Common myeloid progenitor, CD34-positive (primary cell): ENCODE measurements around the gene AFDN.

Experiments
- CTCF ChIA-PET: fragments of 350-600 bp; sonication (Branson Sonifier 250); formaldehyde crosslinking; loops from one replicate; lab custom pipeline; 2021; ENCODE audit warnings: antibody characterized with exemption; lab: Charles Lee
- POLR2A ChIA-PET: fragments of 350-600 bp; sonication (Branson Sonifier 250); formaldehyde crosslinking; loops from one replicate; lab custom pipeline; 2021; ENCODE audit warnings: antibody characterized with exemption; lab: Charles Lee
- DNase-seq, 3 donors: peaks; one replicate each; pipeline versions ENCODE4 v3.0.0 to v3.0.0-alpha.2; 2013
- H3K27ac ChIP-seq, 2 experiments: 1 replicate in 1 of 2; 2 replicates in 1 of 2; pipeline ENCODE4 v1.7.0; 2013; ENCODE audit warnings: inconsistent platforms in 2 of 2, low read length in 2 of 2, mild to moderate bottlenecking in 2 of 2, low read depth in 1 of 2, moderate library complexity in 1 of 2; ENCODE audit not compliant: severe bottlenecking in 2 of 2, insufficient read depth in 1 of 2, poor library complexity in 1 of 2
- H3K27me3 ChIP-seq, 5 experiments: replicated peaks in 2 of 5; 1 replicate in 3 of 5; 2 replicates in 2 of 5; pipeline versions ENCODE4 v1.6.1 to v1.7.0; 2013; ENCODE audit warnings: low read length in 4 of 5, mild to moderate bottlenecking in 2 of 5, moderate library complexity in 2 of 5, inconsistent platforms in 1 of 5; ENCODE audit not compliant: insufficient read depth in 5 of 5, control insufficient read depth in 4 of 5
- H3K36me3 ChIP-seq, 4 experiments: 1 replicate in 2 of 4; 2 replicates in 2 of 4; pipeline versions ENCODE4 v1.6.1 to v1.7.0; 2013; ENCODE audit warnings: low read length in 3 of 4, control low read depth in 1 of 4, mild to moderate bottlenecking in 1 of 4; ENCODE audit not compliant: control insufficient read depth in 4 of 4, insufficient read depth in 4 of 4
- H3K4me1 ChIP-seq, 4 experiments: 1 replicate in 3 of 4; 2 replicates in 1 of 4; pipeline versions ENCODE4 v1.6.1 to v1.7.1; 2013; ENCODE audit warnings: low read length in 3 of 4, mild to moderate bottlenecking in 3 of 4, control low read depth in 1 of 4, inconsistent platforms in 1 of 4, moderate library complexity in 1 of 4; ENCODE audit not compliant: control insufficient read depth in 4 of 4, insufficient read depth in 4 of 4; ENCODE audit errors: control extremely low read depth in 1 of 4
- H3K4me3 ChIP-seq, 7 experiments: 1 replicate in 4 of 7; 2 replicates in 3 of 7; pipeline versions ENCODE4 v1.5.1 to v1.7.0; 2013; ENCODE audit warnings: mild to moderate bottlenecking in 7 of 7, low read length in 6 of 7, moderate library complexity in 6 of 7, inconsistent platforms in 2 of 7, low read depth in 2 of 7, control low read depth in 1 of 7; ENCODE audit not compliant: insufficient read depth in 4 of 7, control insufficient read depth in 1 of 7; ENCODE audit errors: extremely low read depth in 1 of 7
- H3K9me3 ChIP-seq, 5 experiments: 1 replicate in 4 of 5; 2 replicates in 1 of 5; pipeline versions ENCODE4 v1.6.1 to v1.7.1; 2013; ENCODE audit warnings: low read length in 4 of 5, mild to moderate bottlenecking in 2 of 5, inconsistent platforms in 1 of 5, low read depth in 1 of 5, moderate library complexity in 1 of 5; ENCODE audit not compliant: control insufficient read depth in 4 of 5, insufficient read depth in 2 of 5; ENCODE audit errors: control extremely low read depth in 1 of 5
- WGBS: methylation state at CpG from one replicate; pipeline ENCODE4 v1.1.5; 2013; ENCODE audit not compliant: insufficient coverage; 5-methylcytosine and 5-hydroxymethylcytosine counted together

AFDN gene

DNA sequence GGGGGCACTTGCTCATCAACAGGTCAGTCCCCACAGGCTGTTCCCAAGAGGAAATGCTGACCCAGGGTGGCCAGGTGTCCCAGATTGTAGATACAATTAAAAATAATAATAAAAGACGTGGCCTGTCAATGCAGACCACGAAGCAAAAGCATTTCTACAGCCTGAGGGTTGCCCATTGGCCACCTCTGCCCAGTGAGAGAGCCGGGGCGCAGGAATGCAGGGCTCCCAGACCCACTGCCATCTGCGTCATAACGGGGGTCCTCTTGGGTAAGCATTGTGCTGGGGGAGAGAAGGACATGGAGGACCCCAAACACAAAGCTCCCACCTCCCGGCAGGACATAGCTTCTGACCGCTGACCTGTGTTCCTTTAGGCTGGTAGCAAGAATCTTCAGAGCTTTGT is 22.9 kb upstream of the AFDN start:
- ChIA-PET CTCF (no interaction called here), POLR2A (no interaction called here)
- WGBS: 95% methylated on average over 4 of the region's 8 CpGs
- Histone ChIP-seq H3K27ac (no peak overlapping the region), H3K4me3 (no peak overlapping the region), H3K36me3 (no peaks in the 10 kb centered on the region), H3K27me3 (peaks cover 5 to 85% (median 25%) of the 10 kb centered on the region in 5 experiments), H3K4me1 (peaks cover 0 to 8% (median 2%) of the 10 kb centered on the region in 4 experiments), H3K9me3 (peaks cover 0 to 2% (median 0%) of the 10 kb centered on the region in 5 experiments)
- DNase-seq: no peak

DNA sequence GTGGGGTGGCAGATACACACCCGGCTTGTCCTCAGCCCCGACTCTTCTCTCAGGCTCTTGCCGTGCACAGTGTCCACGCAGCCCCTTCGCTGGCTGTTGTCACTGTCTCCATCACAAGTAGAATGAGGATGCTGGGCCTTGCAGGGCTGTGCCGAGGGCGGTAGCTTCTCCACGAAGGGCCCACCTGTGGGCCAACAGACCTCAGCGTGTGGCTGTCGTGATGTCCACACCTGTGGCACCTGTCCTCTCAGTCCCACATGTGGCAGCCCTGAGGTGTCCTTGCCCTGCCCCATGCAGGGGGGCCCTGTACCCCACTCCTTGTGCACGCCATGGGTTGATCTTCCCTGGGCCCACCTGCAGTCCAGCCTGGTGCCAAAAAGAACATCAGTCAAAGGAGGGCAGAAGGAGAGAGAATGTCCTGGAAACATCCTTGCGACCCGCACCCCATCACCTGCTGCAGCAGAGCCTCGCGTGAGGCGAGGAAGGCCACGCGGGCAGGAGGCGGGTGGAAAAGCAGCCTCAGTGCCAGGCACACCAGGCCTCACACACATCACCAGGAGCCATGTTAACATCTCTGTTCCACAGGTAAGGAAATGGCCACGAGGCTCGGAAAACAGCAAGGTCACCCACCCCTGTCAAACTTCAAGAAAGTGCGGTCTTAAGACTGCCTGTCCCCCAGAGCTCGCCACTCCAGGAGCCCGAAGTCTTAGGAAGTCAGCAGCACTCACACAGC is 22.3 kb upstream of the AFDN start:
- H3K36me3 ChIP-seq: no peaks in the 10 kb centered on the region
- no peak overlapping the region for H3K27ac ChIP-seq
- H3K9me3 ChIP-seq: peaks cover 0 to 2% (median 0%) of the 10 kb centered on the region in 5 experiments
- 90% methylated on average over 23 of the region's 24 CpGs for WGBS
- no peak for DNase-seq
- no peak overlapping the region for H3K4me3 ChIP-seq
- peaks cover 5 to 79% (median 25%) of the 10 kb centered on the region in 5 experiments for H3K27me3 ChIP-seq
- H3K4me1 ChIP-seq: peaks cover 0 to 8% (median 2%) of the 10 kb centered on the region in 4 experiments
- CTCF ChIA-PET: no interaction called here
- POLR2A ChIA-PET: no interaction called here

DNA sequence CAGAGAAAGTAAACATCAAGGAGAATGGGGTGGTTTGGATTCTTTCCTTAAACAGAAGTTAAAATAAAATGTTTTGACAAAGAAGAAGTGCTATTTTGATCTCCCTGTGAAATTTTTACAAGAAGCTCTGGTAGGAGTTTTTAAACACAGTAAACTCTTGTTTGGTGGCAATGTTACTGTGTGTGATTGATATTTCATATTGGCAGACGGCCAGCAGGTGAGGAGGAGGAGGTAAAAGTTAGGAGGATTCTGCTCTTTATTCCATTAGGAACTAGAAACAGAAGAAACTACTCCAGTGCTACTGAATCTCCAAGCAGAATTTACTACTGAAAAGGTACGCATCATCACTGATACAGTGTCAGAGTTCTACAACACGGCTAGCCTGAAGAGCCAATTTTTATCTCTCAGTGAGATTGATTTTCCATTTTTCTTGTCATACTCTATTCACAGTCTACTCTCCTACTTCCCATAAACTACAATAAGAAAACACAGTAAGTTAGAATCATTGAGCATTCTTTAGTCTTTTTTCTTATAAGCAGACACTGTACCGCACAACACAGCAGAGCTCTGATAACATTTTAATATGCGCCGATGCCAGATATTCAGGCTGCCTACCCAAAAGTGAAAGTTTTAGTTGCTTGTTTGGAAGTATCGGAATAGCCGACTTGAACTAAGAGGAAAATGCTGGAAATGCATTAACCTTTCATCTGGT is 21.2 kb upstream of the AFDN start:
- ChIA-PET CTCF (no interaction called here), POLR2A (no interaction called here)
- Histone ChIP-seq H3K4me3 (no peak overlapping the region), H3K9me3 (peaks cover 0 to 5% (median 0%) of the 10 kb centered on the region in 5 experiments), H3K27me3 (peaks cover 5 to 70% (median 20%) of the 10 kb centered on the region in 5 experiments), H3K27ac (no peak overlapping the region), H3K36me3 (no peaks in the 10 kb centered on the region), H3K4me1 (peaks cover 0 to 8% (median 2%) of the 10 kb centered on the region in 4 experiments)
- WGBS: 100% methylated on average over 7 of the region's 8 CpGs
- DNase-seq: no peak

DNA sequence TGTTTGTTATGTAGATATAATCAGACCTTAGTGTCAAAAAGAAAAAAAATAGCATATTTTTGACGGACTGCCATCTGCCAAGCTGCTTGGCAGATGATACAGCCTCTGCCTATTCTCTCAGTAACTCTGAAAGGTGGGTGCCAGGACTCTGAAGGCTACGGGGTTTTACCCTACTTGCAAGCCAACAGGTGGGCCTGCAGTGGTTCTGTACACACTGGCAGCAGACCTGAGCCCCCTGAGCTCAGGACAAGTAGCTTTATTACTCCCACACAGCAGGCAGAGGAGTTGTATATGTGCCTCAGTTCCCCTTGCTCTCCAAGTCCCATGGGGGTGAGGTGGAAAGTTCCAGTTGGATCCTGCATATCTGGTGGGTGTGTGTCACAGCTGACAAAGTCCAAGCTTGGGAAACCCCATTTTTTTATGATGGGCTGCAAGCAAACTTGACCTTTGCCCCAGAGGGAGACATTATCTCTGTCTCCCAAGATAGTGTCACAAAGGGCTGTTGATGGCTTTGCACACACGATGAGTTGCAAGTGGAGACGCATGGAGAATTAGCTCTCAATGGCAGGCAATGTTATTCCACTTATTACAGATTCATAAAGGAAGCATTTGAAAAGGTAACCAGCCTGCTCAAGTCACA is 20.5 kb upstream of the AFDN start:
- peaks cover 0 to 6% (median 0%) of the 10 kb centered on the region in 5 experiments for H3K9me3 ChIP-seq
- peaks cover 0 to 8% (median 2%) of the 10 kb centered on the region in 4 experiments for H3K4me1 ChIP-seq
- ChIA-PET POLR2A (no interaction called here), CTCF (interaction anchor here (0.9 kb wide), 1 partner anchor 17 kb away, joined by 3 read pairs; no protein-coding TSS in a partner anchor)
- DNase-seq: no peak
- H3K36me3 ChIP-seq: no peaks in the 10 kb centered on the region
- no peak overlapping the region for H3K4me3 ChIP-seq
- no peak overlapping the region for H3K27ac ChIP-seq
- WGBS: 75% methylated on average over 2 of the region's 4 CpGs
- H3K27me3 ChIP-seq: peaks cover 5 to 68% (median 20%) of the 10 kb centered on the region in 5 experiments

DNA sequence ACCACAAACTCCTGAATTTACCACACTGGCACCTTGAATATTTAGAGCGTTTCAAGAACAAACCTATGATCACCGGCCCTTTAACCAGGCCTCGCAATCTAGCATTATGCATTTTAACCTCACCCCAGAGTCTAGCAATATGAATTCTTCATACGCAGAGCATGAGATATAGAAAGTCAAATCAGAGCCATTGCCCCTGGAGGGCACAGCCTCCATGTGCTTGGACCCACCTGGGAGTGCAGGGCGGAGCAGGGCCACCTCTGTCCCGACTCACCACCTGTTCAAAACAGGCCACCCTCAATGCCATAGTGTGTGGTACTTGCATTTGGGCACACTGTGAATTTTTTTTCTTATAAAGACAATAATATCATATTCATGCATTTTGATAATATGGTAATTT is 19.5 kb upstream of the AFDN start:
- Histone ChIP-seq H3K9me3 (peaks cover 0 to 6% (median 0%) of the 10 kb centered on the region in 5 experiments), H3K4me3 (no peak overlapping the region), H3K36me3 (no peaks in the 10 kb centered on the region), H3K4me1 (peaks cover 0 to 10% (median 2%) of the 10 kb centered on the region in 4 experiments), H3K27ac (no peak overlapping the region), H3K27me3 (peaks cover 5 to 66% (median 16%) of the 10 kb centered on the region in 5 experiments)
- WGBS: 69% methylated on average over 5 of the region's 6 CpGs
- POLR2A ChIA-PET: no interaction called here
- DNase-seq: no peak
- CTCF ChIA-PET: interaction anchor here (0.9 kb wide), 1 partner anchor 18 kb away, joined by 3 read pairs; no protein-coding TSS in a partner anchor

DNA sequence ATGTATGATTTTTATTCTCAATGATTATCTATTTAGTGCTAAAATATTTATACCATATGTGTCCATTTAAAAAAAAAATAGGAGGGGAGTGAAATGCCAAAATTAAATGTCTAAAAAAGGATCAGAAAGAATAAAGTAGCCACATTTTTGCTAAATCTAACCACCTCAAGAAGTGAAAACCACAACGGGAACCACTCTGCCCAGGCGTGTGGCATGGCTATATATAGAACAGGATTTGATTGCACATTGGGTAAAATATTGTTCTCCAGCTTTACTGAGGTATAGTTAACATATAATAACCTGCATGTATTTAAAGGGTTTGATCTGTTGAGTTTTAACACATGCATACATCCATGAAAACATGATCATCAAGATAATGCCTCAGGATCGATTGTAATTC is 19.0 kb upstream of the AFDN start:
- peak in 2 of 3 donors; percentile 59 to 66 for DNase-seq
- ChIA-PET POLR2A (no interaction called here), CTCF (no interaction called here)
- no CpG with 5 or more reads among the region's 3 CpGs for WGBS
- no peak overlapping the region for H3K27ac ChIP-seq
- no peaks in the 10 kb centered on the region for H3K36me3 ChIP-seq
- H3K9me3 ChIP-seq: peaks cover 0 to 6% (median 0%) of the 10 kb centered on the region in 5 experiments
- H3K4me3 ChIP-seq: no peak overlapping the region
- H3K4me1 ChIP-seq: peaks cover 0 to 10% (median 2%) of the 10 kb centered on the region in 4 experiments
- peaks cover 7 to 66% (median 12%) of the 10 kb centered on the region in 5 experiments for H3K27me3 ChIP-seq
